D341Med (cell line): ENCODE data around the gene SIX5.

ENCODE experiments used
- DNase-seq: peaks from one replicate; pipeline ENCODE4 v3.0.0; 2012; ENCODE audit warnings: low spot score

The SIX5 gene

DNA sequence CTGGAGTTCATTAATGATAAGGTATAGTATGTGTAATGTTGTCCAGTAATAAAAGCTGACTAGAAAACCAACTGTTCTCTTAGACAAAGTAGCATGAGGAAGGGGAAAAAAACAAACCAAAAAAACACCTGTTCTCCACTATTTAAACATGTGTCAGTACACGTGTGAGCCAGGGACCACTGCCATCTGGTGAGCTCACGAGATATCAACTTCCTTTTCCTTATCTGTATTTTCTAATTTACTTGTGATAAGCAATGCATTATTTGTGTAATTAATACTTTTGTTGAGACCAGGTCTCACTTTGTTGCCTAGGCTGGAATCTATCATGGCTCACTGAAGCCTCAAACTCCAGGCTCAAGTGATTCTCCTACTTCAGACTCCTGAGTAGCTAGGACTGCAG lies 4.3 kb upstream of the SIX5 start:
- DNase-seq: no peak

DNA sequence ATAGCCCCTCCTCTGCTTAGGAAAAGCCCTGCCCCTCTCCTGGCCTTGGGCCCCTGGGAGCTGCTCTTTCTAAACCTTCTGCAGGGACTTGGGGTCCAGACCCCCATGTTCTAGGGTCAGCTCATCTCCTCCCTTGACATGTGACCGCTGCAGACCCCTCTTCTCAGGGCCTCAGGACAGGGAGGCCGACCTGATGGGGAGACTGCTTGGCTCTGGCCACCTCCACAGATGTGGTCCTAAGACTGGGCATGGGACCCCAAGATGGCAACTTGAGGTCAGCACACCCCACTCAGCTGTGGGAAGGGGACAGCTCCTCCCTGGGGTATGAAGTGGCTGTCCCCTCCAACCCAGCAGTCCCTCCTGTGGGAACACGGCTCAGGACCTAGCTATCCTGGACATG lies 3.9 kb upstream of the SIX5 start:
- no peak for DNase-seq

DNA sequence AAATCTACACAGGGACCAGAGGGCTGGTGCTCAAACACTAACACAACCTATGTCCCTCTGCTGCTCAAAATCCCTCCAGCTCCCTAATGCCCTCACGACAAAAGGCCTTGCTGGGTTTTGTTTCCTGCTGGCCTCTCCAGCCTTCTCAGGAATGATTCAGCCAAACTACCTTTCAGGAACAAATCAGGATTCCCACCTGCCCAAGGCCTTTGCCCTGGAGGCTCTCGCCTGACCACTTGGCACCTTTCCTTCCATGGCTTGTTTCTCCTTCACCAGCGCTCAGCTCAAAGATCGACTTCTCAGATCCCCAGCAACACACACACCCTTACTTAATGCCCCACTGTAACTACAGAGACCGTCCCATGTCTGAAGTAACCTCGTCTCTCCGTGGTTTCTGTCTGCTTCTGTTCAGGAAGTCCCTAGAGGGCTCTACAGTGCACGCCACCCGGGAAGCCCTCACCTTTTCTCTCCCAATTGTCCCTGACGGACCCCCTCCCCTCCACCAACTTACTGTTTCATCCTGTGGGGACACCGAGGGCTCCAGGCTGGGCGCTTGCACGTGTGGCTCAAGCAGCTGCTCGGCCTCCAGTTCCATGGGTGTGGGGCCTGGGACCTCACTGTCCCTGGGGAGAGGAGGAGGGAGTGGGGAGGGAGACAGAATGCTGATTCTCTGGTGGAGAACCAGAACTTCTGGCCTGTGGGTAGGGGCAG lies 3.2 kb upstream of the SIX5 start:
- no peak for DNase-seq

DNA sequence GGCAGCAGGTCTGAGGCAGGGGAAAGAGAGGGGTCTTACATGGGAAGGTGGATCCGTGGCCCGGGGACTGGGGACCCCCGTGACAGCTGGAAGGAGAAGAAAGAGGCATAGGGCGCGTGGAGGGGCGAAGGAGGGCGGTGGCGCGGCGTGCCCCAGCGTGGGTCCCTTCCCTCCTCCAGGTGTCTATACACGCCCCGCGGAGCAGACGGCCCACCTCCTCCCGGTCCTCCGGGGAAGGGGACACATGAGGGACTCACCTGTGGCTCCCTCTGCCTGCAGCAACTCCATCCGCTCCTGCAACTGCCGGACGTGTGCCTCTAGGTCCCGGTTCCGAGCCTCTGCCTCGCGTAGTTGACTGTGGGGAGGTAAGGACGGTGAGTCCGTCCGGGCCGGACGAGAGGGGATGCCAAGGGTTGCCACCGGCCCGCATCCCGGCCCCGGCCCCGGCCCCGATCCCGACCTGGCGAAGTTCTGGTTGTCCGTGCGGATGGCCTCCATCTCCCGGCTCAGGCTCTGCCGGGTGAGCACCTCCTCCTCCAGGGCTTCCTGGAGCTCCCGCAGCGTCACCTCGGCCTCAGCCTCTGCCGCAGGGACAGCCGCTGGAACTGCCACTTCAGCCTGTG lies 2.4 kb upstream of the SIX5 start:
- no peak for DNase-seq

DNA sequence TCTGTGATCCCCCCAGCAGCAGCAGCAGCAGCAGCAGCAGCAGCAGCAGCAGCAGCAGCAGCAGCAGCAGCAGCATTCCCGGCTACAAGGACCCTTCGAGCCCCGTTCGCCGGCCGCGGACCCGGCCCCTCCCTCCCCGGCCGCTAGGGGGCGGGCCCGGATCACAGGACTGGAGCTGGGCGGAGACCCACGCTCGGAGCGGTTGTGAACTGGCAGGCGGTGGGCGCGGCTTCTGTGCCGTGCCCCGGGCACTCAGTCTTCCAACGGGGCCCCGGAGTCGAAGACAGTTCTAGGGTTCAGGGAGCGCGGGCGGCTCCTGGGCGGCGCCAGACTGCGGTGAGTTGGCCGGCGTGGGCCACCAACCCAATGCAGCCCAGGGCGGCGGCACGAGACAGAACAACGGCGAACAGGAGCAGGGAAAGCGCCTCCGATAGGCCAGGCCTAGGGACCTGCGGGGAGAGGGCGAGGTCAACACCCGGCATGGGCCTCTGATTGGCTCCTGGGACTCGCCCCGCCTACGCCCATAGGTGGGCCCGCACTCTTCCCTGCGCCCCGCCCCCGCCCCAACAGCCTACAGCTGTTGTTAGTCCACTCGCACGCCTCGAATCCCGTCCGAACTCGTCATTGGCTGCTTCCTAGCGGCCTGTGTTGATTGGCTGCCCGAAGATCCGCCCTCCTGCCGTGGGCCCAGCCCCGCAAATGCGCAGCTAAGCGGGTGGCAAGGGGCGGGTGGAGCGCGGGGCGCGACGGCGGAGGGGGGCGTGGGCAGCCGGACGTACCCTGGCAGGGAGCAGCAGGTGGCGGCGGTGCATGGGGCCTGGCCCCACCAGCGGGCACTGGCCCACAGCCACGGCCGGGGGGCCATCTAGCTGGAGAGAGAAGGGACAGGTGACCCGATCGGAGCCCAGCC lies 1.4 kb upstream of the SIX5 start:
- peak; percentile 96 for DNase-seq

DNA sequence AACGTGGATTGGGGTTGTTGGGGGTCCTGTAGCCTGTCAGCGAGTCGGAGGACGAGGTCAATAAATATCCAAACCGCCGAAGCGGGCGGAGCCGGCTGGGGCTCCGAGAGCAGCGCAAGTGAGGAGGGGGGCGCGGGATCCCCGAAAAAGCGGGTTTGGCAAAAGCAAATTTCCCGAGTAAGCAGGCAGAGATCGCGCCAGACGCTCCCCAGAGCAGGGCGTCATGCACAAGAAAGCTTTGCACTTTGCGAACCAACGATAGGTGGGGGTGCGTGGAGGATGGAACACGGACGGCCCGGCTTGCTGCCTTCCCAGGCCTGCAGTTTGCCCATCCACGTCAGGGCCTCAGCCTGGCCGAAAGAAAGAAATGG lies 754 bp upstream of the SIX5 start:
- no peak for DNase-seq

DNA sequence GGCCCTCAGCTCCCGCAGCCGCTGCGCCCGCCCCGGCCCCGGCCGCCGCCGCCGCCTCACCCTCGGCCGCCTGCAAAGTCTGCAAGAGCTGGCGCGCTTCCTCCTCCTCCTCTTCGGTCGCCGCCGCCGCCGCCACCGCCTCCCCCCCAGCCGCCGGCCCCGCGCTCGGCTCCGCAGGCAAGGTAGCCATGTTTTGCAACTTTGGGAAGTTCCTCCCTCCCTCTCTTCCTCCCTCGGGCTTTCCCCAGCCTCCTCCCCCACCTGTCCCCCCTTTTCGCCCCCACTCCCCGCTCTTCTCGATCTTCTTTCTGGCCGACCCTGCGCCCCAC lies 433 bp downstream of the SIX5 start:
- DNase-seq: no peak

DNA sequence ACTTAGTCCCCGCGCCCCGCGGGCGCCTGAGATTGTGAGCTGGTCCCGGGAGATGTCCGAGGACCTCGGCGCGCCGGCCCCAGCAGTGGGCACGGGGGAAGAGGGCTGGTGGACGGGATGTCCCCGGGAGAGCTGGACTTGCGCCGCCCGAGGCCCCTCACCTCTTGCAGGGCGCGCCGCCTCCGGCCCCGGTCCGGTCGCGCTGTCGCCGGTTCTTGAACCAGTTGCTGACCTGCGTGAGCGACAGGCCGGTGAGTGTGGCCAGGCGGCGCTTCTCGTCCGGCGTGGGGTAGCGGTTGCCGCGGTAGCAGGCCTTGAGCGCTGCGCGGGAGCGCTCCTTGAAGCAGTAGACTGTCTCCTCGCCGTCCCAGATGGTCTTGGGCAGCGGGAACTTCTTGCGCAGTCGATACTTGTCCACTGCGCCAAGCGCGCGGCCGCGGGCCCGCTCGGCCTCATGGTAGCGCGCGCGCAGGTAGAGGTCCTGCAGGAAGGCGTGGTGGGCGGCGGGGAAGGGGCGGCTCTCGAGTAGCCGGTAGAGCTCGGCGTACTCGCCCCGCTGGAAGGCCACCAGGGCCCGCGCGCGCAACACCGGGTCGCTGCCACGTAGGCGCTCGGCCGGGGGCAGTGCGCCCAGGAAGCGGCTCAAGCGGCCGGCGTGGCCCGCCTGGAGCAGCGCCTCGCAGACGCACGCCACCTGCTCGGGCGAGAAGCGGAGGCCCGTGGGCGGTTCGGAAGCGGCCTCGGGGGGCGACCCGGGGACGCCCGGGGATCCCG lies 984 bp downstream of the SIX5 start:
- DNase-seq: peak; percentile 72

DNA sequence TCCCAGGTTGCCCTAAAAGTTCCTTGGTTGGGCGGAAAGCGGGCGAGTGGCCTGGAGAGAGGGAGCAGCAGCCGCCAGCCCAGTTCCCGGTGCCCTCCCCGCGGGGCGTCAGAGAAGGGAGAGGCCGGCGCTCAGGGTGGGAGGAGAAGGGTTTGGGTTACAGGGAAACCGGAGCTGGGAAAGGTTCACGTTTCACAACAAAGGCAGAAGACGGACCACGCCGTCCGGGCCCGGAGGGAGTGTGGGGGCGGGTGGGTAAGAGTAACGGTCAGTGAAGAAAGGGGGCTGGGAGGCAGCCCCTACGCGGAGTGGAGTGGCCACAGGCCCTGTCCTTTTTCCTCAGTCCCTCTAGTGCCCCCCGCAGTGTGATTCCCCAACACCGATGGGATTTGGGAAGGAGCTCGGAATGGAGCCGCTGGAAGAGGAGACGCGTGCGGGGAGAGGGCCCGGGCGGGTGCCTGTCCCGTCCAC lies 1.6 kb downstream of the SIX5 start:
- DNase-seq: no peak

DNA sequence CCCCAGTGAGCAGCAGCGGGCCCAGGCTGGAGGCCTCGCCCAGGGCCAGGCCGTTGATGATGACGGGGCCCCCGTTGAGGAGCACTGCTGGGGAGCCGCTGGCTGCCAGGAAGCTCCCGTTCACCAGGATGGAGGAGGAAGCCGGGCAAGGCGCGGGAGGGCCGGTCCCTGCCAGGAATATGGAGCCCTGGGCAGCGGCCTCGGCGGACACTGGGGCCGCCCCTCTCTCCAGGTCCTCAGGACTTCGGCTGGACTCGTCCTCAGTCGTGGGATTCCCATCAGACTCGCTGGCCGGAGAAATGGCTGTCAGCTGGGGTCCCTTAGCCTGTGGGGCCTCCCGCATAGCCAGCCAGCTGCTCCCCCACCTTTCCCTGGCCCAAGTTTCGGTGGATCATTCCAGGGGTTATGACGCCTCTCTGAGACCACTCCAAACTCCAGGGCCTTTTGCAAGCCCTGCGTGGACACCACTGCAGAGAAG lies 2.1 kb downstream of the SIX5 start:
- DNase-seq: no peak

DNA sequence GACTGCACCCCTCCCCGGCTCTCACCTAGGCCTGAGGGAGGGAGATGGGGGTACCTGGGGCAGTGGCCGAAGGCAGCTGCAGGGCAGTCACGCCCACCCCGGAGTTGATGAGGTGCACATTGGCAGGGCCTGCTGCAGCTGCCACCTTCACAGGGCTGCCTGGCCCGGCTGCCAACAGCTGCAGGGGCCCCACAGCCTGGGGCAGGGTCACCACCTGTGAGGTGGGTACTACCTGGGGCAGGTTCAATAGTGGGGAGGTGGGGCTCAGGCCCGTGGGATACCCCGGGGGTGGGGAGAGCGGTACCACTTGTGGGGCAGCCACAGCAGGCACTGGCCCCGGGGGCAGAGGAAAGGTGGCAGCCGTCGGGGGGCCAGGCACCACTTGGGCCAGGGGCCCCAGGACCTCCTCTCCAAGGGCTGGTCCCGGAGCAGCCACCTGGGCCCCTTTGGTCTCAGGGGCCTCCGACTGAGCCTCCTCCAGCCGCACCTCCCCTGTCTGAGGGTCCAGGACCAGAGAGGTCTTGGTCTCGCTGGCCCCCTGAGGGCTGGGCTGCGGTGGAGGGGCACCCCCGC lies 2.7 kb downstream of the SIX5 start:
- no peak for DNase-seq

DNA sequence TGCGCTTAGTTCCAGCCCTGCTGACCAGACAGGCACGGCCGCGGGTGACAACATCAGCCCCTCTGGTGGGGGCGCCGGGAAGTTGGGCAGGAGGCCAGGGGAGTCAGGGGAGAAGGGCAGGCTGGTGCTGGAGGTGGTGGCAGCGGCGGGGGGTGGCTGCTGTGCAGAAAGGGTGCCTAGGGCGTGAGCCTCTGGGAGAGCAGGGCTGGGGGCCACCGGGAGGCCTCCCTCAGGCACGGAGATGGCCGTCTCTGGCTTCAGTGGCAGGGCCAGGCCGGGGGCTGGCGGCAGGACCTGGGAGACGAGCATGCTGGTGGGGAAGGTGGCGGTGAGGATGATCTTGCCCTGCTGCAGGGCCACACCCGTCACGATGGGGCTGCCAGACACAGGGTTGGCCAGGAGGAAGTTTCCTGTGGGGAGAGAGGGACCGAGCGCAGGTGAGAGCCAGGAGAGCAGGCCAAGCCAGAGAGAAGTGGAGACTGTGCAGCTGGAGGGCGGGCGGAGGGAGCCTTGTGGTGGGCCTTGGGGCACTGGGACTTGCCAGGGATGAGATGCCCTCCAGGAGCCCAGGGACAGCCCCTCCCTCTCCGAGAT lies 3.3 kb downstream of the SIX5 start:
- DNase-seq: no peak

DNA sequence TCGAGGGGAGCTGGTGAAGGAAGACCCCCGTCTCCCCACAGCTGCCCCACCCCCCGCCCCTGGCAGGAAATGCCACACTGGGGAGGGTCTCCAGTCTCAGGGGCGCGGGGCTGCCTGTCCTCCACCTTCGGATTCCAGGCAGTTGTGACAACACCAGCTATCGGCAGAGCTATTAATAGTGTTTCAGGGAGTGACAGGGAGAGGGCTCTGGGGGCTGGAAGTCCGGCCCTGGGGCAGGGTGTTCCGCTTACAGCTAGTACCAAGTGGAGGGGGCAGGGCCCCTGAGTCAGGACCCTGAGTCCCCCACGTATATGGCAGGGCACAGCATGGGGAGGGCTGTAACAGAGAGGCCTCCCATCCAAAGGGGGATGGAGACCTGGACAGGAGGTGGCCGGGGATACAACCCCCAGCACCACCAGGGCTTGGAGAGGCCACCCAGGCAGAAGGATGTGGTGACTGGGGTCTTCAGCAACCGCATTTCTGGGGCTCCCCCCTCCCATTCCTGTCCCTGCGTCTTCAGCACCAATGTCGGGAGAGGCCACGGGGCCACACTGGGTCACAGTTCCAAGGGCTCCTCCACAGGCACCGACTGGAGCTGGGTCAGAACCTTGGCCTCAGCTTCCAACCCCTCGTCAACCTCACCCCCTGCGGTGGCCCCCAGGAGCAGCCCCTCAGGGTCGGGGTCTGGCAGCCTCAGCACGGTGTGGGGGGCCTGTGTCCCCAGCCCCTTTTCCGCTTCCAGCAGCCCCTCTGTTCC lies 3.9 kb downstream of the SIX5 start:
- DNase-seq: no peak

DNA sequence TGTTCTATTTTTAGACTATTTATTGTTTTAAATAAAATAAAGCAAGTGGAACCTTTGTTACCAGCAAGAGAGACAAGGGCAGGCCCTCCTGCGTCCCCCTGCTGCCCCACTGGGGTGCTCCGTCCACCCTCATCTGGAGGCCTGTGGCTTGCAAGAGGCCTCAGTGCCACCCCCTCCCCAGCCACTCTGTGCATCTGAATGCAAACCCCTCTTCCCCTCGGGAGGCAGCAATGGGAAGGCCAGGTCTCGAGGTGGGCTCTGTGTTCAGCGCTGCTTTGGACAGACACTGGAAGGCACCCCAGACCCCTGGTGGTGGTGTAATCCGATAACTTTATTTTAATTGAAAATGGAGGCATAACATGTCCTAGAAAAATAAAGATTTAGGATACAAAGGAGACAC lies 4.6 kb downstream of the SIX5 start:
- no peak for DNase-seq

DNA sequence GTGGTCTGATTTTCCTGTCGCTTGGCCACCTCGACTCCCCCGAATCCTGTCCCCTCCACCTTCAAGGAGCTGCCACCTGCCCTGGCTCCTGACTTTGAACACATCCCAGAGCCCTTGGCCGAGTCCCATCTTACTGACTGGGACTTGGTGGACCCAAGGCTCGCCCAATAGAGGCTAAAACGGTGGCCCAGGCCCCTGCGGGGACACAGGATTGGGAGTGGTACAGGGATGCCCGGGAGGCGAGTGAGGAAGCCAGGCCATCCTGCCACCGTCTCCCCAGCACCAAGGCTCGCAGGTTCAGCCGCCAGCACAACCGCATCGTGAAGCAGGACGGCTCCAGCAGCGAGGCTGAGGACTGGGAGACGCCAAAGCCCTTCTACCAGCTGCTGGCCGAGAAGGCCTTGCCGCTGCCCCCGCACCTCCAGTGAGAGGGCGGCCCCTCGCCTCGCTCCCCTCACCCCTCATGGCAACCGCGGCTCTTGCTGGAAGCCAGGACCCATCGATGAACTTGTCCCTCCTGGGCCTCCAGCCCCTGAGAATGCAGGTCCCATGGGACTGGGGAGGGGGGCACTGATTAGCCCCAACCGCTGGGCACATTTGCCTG lies 5.3 kb downstream of the SIX5 start:
- no peak for DNase-seq

DNA sequence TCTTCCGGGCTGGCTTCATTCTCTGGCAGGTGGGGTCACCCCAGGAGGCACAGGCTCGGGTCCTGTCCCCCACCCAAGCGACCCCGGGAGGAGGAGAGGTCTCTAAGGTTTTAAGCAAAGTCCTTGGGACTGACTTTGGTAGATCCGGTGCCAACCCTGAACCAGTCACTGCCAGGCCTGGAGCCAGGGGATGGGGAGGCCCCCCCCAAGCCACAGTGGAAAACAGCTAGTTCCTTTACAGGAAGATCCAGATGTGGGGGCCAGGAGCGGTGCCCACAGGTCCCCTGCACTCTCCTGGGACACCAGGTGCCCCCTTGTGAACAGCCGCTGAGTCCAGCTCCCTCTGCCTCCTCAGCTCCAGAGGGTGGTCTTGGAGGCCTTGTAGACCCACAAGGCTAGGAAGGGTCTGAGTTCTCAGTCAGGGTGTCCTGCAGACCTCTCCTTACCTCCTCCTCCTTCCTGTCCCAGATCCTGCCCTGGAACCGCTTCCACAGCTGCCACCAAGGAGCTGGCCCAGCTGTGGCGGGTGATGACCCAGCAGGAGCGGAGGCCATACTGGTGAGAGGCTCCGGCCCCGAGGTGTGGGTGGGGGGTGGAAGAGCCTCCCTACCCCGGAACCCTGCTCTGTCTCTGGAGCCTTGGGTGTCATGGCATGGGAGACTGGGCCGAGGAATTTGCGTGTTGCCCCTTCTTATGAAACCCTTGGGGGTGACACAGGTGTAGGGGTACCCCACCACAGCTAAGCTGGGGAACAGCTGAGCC lies 6.0 kb downstream of the SIX5 start:
- no peak for DNase-seq

DNA sequence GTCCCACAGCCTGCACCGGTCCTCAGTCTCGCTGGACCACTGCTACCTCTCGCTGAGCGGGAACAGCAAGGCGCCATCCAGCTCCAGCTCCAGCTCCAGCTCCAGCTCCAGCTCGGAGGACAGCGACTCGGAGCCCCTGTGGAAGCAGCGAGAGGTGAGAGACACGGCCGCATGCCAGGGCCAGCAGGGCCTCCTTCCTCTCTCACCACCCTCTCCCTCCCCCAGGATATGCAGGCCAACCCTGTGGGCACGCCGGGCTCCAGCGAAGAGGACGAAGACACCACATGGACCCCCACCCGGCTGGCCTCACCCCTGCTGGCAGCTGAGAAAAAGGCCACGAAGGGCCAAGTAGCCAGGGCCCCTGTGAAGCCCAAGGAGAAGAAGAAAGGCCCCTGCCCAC lies 7.3 kb downstream of the SIX5 start:
- no peak for DNase-seq

DNA sequence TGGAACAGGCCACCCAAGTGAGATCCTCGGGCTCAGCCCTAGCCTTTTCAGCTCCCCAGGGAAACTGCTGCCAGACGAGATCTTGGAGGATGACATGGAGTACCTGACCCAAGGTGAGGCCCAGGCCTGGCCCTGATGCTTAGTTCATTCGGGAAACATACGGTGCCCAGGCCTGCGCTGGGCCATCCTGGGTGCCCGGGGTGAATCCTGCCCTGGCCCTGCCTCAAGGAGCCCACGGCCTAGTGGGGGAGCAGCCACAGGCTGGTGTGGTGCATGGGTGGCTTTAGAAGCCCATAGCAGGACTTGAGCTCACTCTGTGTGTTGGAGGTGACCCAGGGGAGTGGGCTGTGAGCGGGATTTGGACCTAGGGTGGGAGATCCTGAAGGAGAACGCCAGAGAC lies 10.1 kb downstream of the SIX5 start:
- DNase-seq: no peak

DNA sequence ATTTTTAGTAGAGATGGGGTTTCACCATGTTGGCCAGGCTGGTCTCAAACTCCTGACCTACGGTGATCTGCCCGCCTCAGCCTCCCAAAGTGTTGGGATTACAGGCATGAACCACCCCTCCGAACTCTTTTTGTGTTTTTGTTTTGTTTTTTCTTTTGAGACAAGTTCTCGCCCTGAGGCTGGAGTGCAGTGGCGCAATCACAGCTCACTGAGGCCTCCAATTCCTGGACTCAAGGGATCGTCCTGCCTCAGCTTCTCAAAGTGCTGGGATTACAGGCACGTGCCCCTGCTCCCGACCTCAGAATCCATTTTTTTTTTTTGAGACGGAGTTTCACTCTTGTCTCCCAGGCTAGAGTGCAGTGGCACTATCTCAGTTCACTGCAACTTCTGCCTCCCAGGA lies 11.4 kb downstream of the SIX5 start:
- DNase-seq: no peak

DNA sequence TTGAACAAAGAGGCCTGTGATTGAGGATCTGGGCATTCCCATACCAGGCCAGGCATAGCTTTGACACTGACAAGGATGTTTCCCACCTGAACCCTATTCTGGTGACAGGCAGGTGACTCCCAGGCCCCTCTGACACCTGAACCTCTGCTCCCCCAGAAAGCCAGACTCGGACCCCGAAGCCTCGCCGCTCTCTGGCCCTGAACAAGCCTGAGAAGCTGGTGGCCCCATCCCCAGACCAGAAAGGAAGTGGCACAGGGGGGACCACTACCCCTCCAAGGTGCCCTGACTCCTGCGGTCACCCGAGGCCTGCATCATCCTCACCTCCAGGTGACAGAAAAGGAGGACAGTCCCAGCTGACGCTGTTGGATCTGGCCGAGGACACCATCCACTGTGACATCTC lies 14.7 kb downstream of the SIX5 start:
- DNase-seq: no peak
